Femur (tissue), 1 donor: Measurements from ENCODE around the gene CYP4B1.
"Not testable (repeated sequence)": the region's sequence is repeated elsewhere in the genome, so short reads cannot be mapped to it uniquely, and the experiment has no call there.

Experiments
- DNase-seq: peaks from one replicate; pipeline ENCODE4 v3.0.0-alpha.2; 2017

The CYP4B1 gene

GRCh38 chr1:46816930-46817329 lies 18.1 kb downstream of the CYP4B1 start:
- no peak for DNase-seq

- no peak for DNase-seq
These were observed 19.0 kb downstream of the CYP4B1 start for GRCh38 chr1:46817814-46818213.

GRCh38 chr1:46818591-46818990 lies 19.7 kb downstream of the CYP4B1 start:
- DNase-seq, result no peak

GRCh38 chr1:46819335-46819734 lies 20.5 kb downstream of the CYP4B1 start:
- DNase-seq, result no peak

- no peak for DNase-seq
These were observed 21.2 kb downstream of the CYP4B1 start for GRCh38 chr1:46820076-46820475.

GRCh38 chr1:46820560-46821060 lies 21.8 kb downstream of the CYP4B1 start:
- DNase-seq, result no peak

GRCh38 chr1:46822248-46822826 lies 23.5 kb downstream of the CYP4B1 start:
- no peak for DNase-seq

GRCh38 chr1:46823151-46823550 lies 24.3 kb downstream of the CYP4B1 start:
- DNase-seq, result no peak

- DNase-seq, result not testable (repeated sequence)
These were observed 28.0 kb downstream of the CYP4B1 start for GRCh38 chr1:46826892-46827291.

GRCh38 chr1:46830665-46831322 lies 31.9 kb downstream of the CYP4B1 start:
- no peak for DNase-seq

GRCh38 chr1:46835469-46835868 lies 36.6 kb downstream of the CYP4B1 start:
- not testable (repeated sequence) for DNase-seq

GRCh38 chr1:46846386-46846785 lies 47.5 kb downstream of the CYP4B1 start:
- DNase-seq, result not testable (repeated sequence)

- DNase-seq, result not testable (repeated sequence)
These were observed 58.8 kb downstream of the CYP4B1 start for GRCh38 chr1:46857660-46858065.

- no peak for DNase-seq
These were observed 63.5 kb downstream of the CYP4B1 start for GRCh38 chr1:46862348-46862747.
